Measurements from ENCODE around the gene GXYLT2. TPM values are rescaled to one million over a fixed set of nuclear protein-coding genes. Genes with fewer than 3 reads are reported as not detected.
"Not testable (repeated sequence)": the region's sequence is repeated elsewhere in the genome, so short reads cannot be mapped to it uniquely, and the experiment has no call there.

The GXYLT2 gene
- total RNA-seq, 6 donors from 2014 or later, result 3.3 to 10.0 (median 5.9) TPM

GRCh38 chr3:72996473-72997333 lies 108.9 kb downstream of the GXYLT2 start, which contains the start of gene PPP4R2:
PPP4R2 (plus strand) TSS chr3:72996811; CDS start chr3:72997038, 227 bp downstream.
- Histone ChIP-seq H3K4me1 (peaks cover 41 to 44% (median 42%) of the 10 kb centered on the region in 4 donors), H3K9me3 (no peaks in the 10 kb centered on the region), H3K27me3 (no peaks in the 10 kb centered on the region), H3K27ac (peak within 1 kb of the TSS; percentile 98 to 99 (median 98)), H3K36me3 (peaks cover 0 to 16% (median 3%) of the 10 kb centered on the region in 4 donors), H3K4me3 (peak within 1 kb of the TSS; percentile 65 to 91 (median 70))
- DNase-seq (peak; percentile 87 to 98), ATAC-seq (ENCODE audit: low FRiP score in 2 of 2) (peak; percentile 98 to 99)
- 1 to 10% methylated on average over 10 to 27 of the region's 75 CpGs for WGBS, 2 donors
- TF ChIP-seq POLR2A (IDR thresholded peaks at IDR 0.05) (peak in 3 of 4 donors; percentile 66 to 93 (median 75)), POLR2AphosphoS5 (IDR thresholded peaks at IDR 0.05) (peak; percentile 90 to 94), CTCF (IDR thresholded peaks at IDR 0.05) (peak in 1 of 6 experiments; percentile 14), EP300 (IDR thresholded peaks at IDR 0.05) (no peak)

GRCh38 chr3:72997421-72997961 lies 109.6 kb downstream of the GXYLT2 start:
- DNase-seq, result no peak
- H3K4me3 ChIP-seq, result peak overlapping the region; percentile 65 to 91 (median 70)
- ATAC-seq (ENCODE audit: low FRiP score in 2 of 2), result peak in 1 of 2 donors; percentile 47
- peaks cover 41 to 50% (median 47%) of the 10 kb centered on the region in 4 donors for H3K4me1 ChIP-seq
- H3K36me3 ChIP-seq, result peaks cover 0 to 22% (median 5%) of the 10 kb centered on the region in 4 donors
- no peaks in the 10 kb centered on the region for H3K9me3 ChIP-seq
- peak overlapping the region; percentile 98 to 99 (median 98) for H3K27ac ChIP-seq
- 0 to 2% methylated on average over 16 of the region's 16 CpGs for WGBS, 2 donors
- no peaks in the 10 kb centered on the region for H3K27me3 ChIP-seq
- peak in 4 of 6 experiments; percentile 9 to 40 (median 20) for TF ChIP-seq CTCF (IDR thresholded peaks at IDR 0.05)
- TF ChIP-seq EP300 (IDR thresholded peaks at IDR 0.05), result no peak

GRCh38 chr3:72998466-72998865 lies 110.6 kb downstream of the GXYLT2 start:
- DNase-seq (no peak), ATAC-seq (ENCODE audit: low FRiP score in 2 of 2) (no peak)
- TF ChIP-seq EP300 (IDR thresholded peaks at IDR 0.05) (no peak), CTCF (IDR thresholded peaks at IDR 0.05) (no peak), POLR2A (IDR thresholded peaks at IDR 0.05) (no peak), POLR2AphosphoS5 (IDR thresholded peaks at IDR 0.05) (no peak)
- peaks cover 0 to 22% (median 8%) of the 10 kb centered on the region in 4 donors for H3K36me3 ChIP-seq
- no peaks in the 10 kb centered on the region for H3K9me3 ChIP-seq
- 30 to 37% methylated on average over 4 of the region's 4 CpGs for WGBS, 2 donors
- H3K27ac ChIP-seq, result peak overlapping the region in 1 of 4 donors; percentile 28
- no peaks in the 10 kb centered on the region for H3K27me3 ChIP-seq
- peaks cover 44 to 60% (median 52%) of the 10 kb centered on the region in 4 donors for H3K4me1 ChIP-seq
- H3K4me3 ChIP-seq, result peak overlapping the region in 3 of 4 donors; percentile 65 to 91 (median 65)

- H3K27ac ChIP-seq, result no peak overlapping the region
Observed at GRCh38 chr3:72999951-73000350, 112.1 kb downstream of the GXYLT2 start.

GRCh38 chr3:73003050-73003449 lies 115.2 kb downstream of the GXYLT2 start:
- H3K36me3 ChIP-seq, result peaks cover 0 to 39% (median 10%) of the 10 kb centered on the region in 4 donors
- WGBS, 2 donors, result 64 to 93% methylated on average over 8 of the region's 8 CpGs
- H3K27ac ChIP-seq; H3K9me3 ChIP-seq; H3K27me3 ChIP-seq; H3K4me3 ChIP-seq; ATAC-seq (ENCODE audit: low FRiP score in 2 of 2); DNase-seq: not testable (repeated sequence)
- peaks cover 39 to 72% (median 45%) of the 10 kb centered on the region in 4 donors for H3K4me1 ChIP-seq

More at GRCh38 chr3:72999951-73000350, 112.1 kb downstream of the GXYLT2 start:
- TF ChIP-seq POLR2A (IDR thresholded peaks at IDR 0.05) (no peak), EP300 (IDR thresholded peaks at IDR 0.05) (no peak), CTCF (IDR thresholded peaks at IDR 0.05) (no peak)
- no peaks in the 10 kb centered on the region for H3K9me3 ChIP-seq
- no peaks in the 10 kb centered on the region for H3K27me3 ChIP-seq
- peak overlapping the region in 1 of 4 donors; percentile 91 for H3K4me3 ChIP-seq
- H3K4me1 ChIP-seq, result peaks cover 47 to 70% (median 54%) of the 10 kb centered on the region in 4 donors
- WGBS, 2 donors, result 36 to 51% methylated on average over 2 of the region's 2 CpGs
- no peak for ATAC-seq (ENCODE audit: low FRiP score in 2 of 2)
- H3K36me3 ChIP-seq, result peaks cover 0 to 22% (median 10%) of the 10 kb centered on the region in 4 donors
- DNase-seq, result no peak
